ENCODE results near the gene SHMT2. TPM values are rescaled to one million over a fixed set of nuclear protein-coding genes. Genes with fewer than 3 reads are reported as not detected.

Gene SHMT2
- total RNA-seq, 1 experiment from 2014 or later = 67.1 TPM

GRCh38 chr12:57216014-57216911 lies 13.2 kb upstream of the SHMT2 start, which contains the start of gene NXPH4:
NXPH4 (plus strand) TSS chr12:57216794; CDS start chr12:57216970, 176 bp downstream.
- DNase-seq (ENCODE audit: low read depth, low spot score) = no peak
- Histone ChIP-seq H3K9me3 (ENCODE audit: control insufficient read depth, insufficient read depth, low read depth, low read length) (no peaks in the 10 kb centered on the region), H3K4me1 (ENCODE audit: control insufficient read depth, insufficient read depth, low read length) (peaks cover 20% of the 10 kb centered on the region), H3K27me3 (ENCODE audit: control insufficient read depth, insufficient read depth, low read length) (peaks cover 10% of the 10 kb centered on the region), H3K4me3 (ENCODE audit: low read depth in 2 of 2, low read length in 2 of 2) (peak within 1 kb of the TSS; percentile 44 to 53), H3K36me3 (ENCODE audit: control insufficient read depth, insufficient read depth, low read length) (no peaks in the 10 kb centered on the region; the same call in 1 of the 2 replicates), H3K27ac (ENCODE audit: low read length) (no peak within 1 kb of the TSS)
- no TSS peak for BruUV-seq (replicated peaks)
- peak; percentile 17 for ATAC-seq
- in situ Hi-C loops (cut with HindIII; ENCODE audit: low pct_unique_long_range_greater_than_20kb, low sequenced_read_pairs) (no loop called here), intact Hi-C loops (cut with micrococcal nuclease; ENCODE audit: unreplicated experiment) (no loop called here)
- no peak for TF ChIP-seq POLR2AphosphoS5 (IDR thresholded peaks at IDR 0.05; ENCODE audit: low read depth, low read length)
- no peak; the same call in 1 of the 2 replicates for TF ChIP-seq CTCF (IDR thresholded peaks at IDR 0.05)
- no peak for TF ChIP-seq SIN3A (IDR thresholded peaks at IDR 0.05; ENCODE audit: borderline replicate concordance, insufficient read depth, low read depth, low read length)
- no peak for TF ChIP-seq TCF7L2 (IDR thresholded peaks at IDR 0.05; ENCODE audit: low read depth, low read length)
- TF ChIP-seq REST (IDR thresholded peaks at IDR 0.05; ENCODE audit: insufficient read depth in 1 of 2, low read depth in 2 of 2, low read length in 1 of 2) = no peak
- ChIA-PET POLR2A (no interaction called here), CTCF (no interaction called here)

GRCh38 chr12:57216921-57217879 lies 12.3 kb upstream of the SHMT2 start:
- ATAC-seq = peak; percentile 12
- Histone ChIP-seq H3K27ac (ENCODE audit: low read length) (no peak overlapping the region), H3K4me1 (ENCODE audit: control insufficient read depth, insufficient read depth, low read length) (peaks cover 20% of the 10 kb centered on the region), H3K9me3 (ENCODE audit: control insufficient read depth, insufficient read depth, low read depth, low read length) (no peaks in the 10 kb centered on the region), H3K36me3 (ENCODE audit: control insufficient read depth, insufficient read depth, low read length) (no peaks in the 10 kb centered on the region; the same call in 1 of the 2 replicates), H3K4me3 (ENCODE audit: low read depth in 2 of 2, low read length in 2 of 2) (peak overlapping the region; percentile 44 to 53), H3K27me3 (ENCODE audit: control insufficient read depth, insufficient read depth, low read length) (peaks cover 10% of the 10 kb centered on the region)
- CTCF ChIA-PET = interaction anchor here (0.7 to 0.9 kb wide), 2 partner anchors 19 to 26 kb away, joined by 3 read pairs; a partner anchor contains a TSS
- in situ Hi-C loops (cut with HindIII; ENCODE audit: low pct_unique_long_range_greater_than_20kb, low sequenced_read_pairs) = no loop called here
- POLR2A ChIA-PET = no interaction called here
- no peak for TF ChIP-seq SIN3A (IDR thresholded peaks at IDR 0.05; ENCODE audit: borderline replicate concordance, insufficient read depth, low read depth, low read length)
- no peak for TF ChIP-seq TCF7L2 (IDR thresholded peaks at IDR 0.05; ENCODE audit: low read depth, low read length)
- TF ChIP-seq REST (IDR thresholded peaks at IDR 0.05; ENCODE audit: insufficient read depth in 1 of 2, low read depth in 2 of 2, low read length in 1 of 2) = no peak
- no peak for TF ChIP-seq CTCF (IDR thresholded peaks at IDR 0.05)
- no peak for TF ChIP-seq POLR2AphosphoS5 (IDR thresholded peaks at IDR 0.05; ENCODE audit: low read depth, low read length)
- BruUV-seq (replicated peaks) = no TSS peak
- no peak for DNase-seq (ENCODE audit: low read depth, low spot score)
- intact Hi-C loops (cut with micrococcal nuclease; ENCODE audit: unreplicated experiment) = no loop called here

Measured in Panc1 (cell line).